DMS114 treated with DMSO at 0.1 percent for 48 hours (cell line): ENCODE results near the gene RNF113B.

Source experiments
- DNase-seq: peaks from one replicate; lab custom pipeline; 2025; ENCODE audit not compliant: unreplicated experiment; lab: John Stamatoyannopoulos, UW

The RNF113B gene

GRCh38 chr13:98204546-98204945 lies 27.5 kb upstream of the RNF113B start:
- no peak for DNase-seq

- DNase-seq = no peak
Measured at GRCh38 chr13:98203646-98204326, 26.7 kb upstream of the RNF113B start.

GRCh38 chr13:98201984-98202383 lies 24.9 kb upstream of the RNF113B start:
- DNase-seq = no peak

GRCh38 chr13:98201189-98201588 lies 24.1 kb upstream of the RNF113B start:
- no peak for DNase-seq

GRCh38 chr13:98200211-98200878 lies 23.3 kb upstream of the RNF113B start:
- DNase-seq = no peak

GRCh38 chr13:98199480-98199879 lies 22.4 kb upstream of the RNF113B start:
- DNase-seq = no peak

GRCh38 chr13:98198683-98199082 lies 21.6 kb upstream of the RNF113B start:
- no peak for DNase-seq

- no peak for DNase-seq
Measured at GRCh38 chr13:98195054-98195791, 18.2 kb upstream of the RNF113B start.

GRCh38 chr13:98192008-98192407 lies 14.9 kb upstream of the RNF113B start:
- no peak for DNase-seq

- DNase-seq = no peak
Measured at GRCh38 chr13:98190889-98191444, 13.9 kb upstream of the RNF113B start.

- no peak for DNase-seq
Measured at GRCh38 chr13:98189841-98190505, 12.9 kb upstream of the RNF113B start.

- no peak for DNase-seq
Measured at GRCh38 chr13:98188544-98189166, 11.6 kb upstream of the RNF113B start.

- DNase-seq = no peak
Measured at GRCh38 chr13:98187965-98188261, 10.8 kb upstream of the RNF113B start.

- no peak for DNase-seq
Measured at GRCh38 chr13:98187155-98187964, 10.3 kb upstream of the RNF113B start.

GRCh38 chr13:98184792-98185191 lies 7.7 kb upstream of the RNF113B start:
- no peak for DNase-seq

- no peak for DNase-seq
Measured at GRCh38 chr13:98182589-98182988, 5.5 kb upstream of the RNF113B start.

- no peak for DNase-seq
Measured at GRCh38 chr13:98182153-98182552, 5.1 kb upstream of the RNF113B start.

- DNase-seq = no peak
Measured at GRCh38 chr13:98181111-98181815, 4.2 kb upstream of the RNF113B start.

GRCh38 chr13:98180092-98180491 lies 3.0 kb upstream of the RNF113B start:
- no peak for DNase-seq

- DNase-seq = no peak
Measured at GRCh38 chr13:98175823-98176222, 1.2 kb downstream of the RNF113B start.
